Measurements from ENCODE around the gene TAOK1. TPM values are rescaled to one million over a fixed set of nuclear protein-coding genes. Genes with fewer than 3 reads are reported as not detected.

TAOK1 gene
- total and polyA plus RNA-seq, 2 of the 13 experiments (the other 11 are each of a cell fraction or from before 2014, with no cell fraction given), result 14.1 to 23.0 TPM

- H3K27me3 ChIP-seq (ENCODE audit: control insufficient read depth in 1 of 2, insufficient read depth in 2 of 2, low read length in 2 of 2), result peaks cover 0 to 10% of the 10 kb centered on the region in 2 experiments; a peak in 2 of 5 replicates
- no peaks in the 10 kb centered on the region for H3K9me3 ChIP-seq (ENCODE audit: low read length)
- peak; percentile 99 for FAIRE-seq
- ATAC-seq, result peak; percentile 98
- intact Hi-C loops (cut with micrococcal nuclease; ENCODE audit: unreplicated experiment) (no loop called here), in situ Hi-C loops (cut with HindIII; ENCODE audit: extremely low pct_ligation_motif_present, low pct_unique_long_range_greater_than_20kb) (no loop called here)
- BruUV-seq (replicated peaks), result no TSS peak
- 0% methylated on average over 3 of the region's 3 CpGs for WGBS (ENCODE audit: low lambda C conversion rate)
- H2AFZ ChIP-seq (ENCODE audit: low read length), result no peak overlapping the region
- CTCF ChIA-PET (ENCODE audit: low intra/inter-chr PET ratio, low total read pairs), result no interaction called here
- H3K4me1 ChIP-seq (ENCODE audit: insufficient read depth, low read length), result peaks cover 39% of the 10 kb centered on the region
- H4K20me1 ChIP-seq (ENCODE audit: insufficient read depth, low read length), result no peaks in the 10 kb centered on the region
- H3K4me3 ChIP-seq (replicated peaks in 1 of 3; ENCODE audit: insufficient read depth in 1 of 3, low read depth in 2 of 3, low read length in 3 of 3), result peak overlapping the region in 1 of 3 experiments; percentile 2; a peak in 1 of 6 replicates
- no peaks in the 10 kb centered on the region; a peak in 1 of 5 replicates for H3K36me3 ChIP-seq (replicated peaks in 1 of 2; ENCODE audit: control insufficient read depth in 1 of 2, insufficient read depth in 2 of 2, low read length in 2 of 2)
- POLR2A ChIA-PET, result interaction anchor here (2.1 kb wide), 1 partner anchor 11 kb away, joined by 24 read pairs; the partner anchor contains the start of gene ABHD15
- DNase-seq (ENCODE audit: low spot score), result peak; percentile 92
- no peak overlapping the region for H3K27ac ChIP-seq (ENCODE audit: extremely low read length, insufficient read depth, low read length)
- no peak overlapping the region for H3K9ac ChIP-seq (ENCODE audit: insufficient read depth, low read depth, low read length)
- H3K4me2 ChIP-seq (ENCODE audit: low read depth, low read length), result peak overlapping the region; percentile 41
- H3K79me2 ChIP-seq (ENCODE audit: insufficient read depth, low read length), result no peaks in the 10 kb centered on the region
- 0 out of 4 replicates have a peak, but pooled peaks of 1 of the 2 experiments have one; percentile 14 for TF ChIP-seq EP300 (IDR thresholded peaks at IDR 0.05; ENCODE audit: low read depth in 2 of 2, low read length in 2 of 2)
- TF ChIP-seq EP300 (CRISPR knock-in tag; IDR thresholded peaks at IDR 0.05; ENCODE audit: borderline replicate concordance), result no peak
- TF ChIP-seq, protein P1, sequence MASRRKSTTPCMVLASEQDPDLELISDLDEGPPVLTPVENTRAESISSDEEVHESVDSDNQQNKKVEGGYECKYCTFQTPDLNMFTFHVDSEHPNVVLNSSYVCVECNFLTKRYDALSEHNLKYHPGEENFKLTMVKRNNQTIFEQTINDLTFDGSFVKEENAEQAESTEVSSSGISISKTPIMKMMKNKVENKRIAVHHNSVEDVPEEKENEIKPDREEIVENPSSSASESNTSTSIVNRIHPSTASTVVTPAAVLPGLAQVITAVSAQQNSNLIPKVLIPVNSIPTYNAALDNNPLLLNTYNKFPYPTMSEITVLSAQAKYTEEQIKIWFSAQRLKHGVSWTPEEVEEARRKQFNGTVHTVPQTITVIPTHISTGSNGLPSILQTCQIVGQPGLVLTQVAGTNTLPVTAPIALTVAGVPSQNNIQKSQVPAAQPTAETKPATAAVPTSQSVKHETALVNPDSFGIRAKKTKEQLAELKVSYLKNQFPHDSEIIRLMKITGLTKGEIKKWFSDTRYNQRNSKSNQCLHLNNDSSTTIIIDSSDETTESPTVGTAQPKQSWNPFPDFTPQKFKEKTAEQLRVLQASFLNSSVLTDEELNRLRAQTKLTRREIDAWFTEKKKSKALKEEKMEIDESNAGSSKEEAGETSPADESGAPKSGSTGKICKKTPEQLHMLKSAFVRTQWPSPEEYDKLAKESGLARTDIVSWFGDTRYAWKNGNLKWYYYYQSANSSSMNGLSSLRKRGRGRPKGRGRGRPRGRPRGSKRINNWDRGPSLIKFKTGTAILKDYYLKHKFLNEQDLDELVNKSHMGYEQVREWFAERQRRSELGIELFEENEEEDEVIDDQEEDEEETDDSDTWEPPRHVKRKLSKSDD (CRISPR knock-in tag; IDR thresholded peaks at IDR 0.05; ENCODE audit: low read depth), result no peak
- peak; percentile 77; the same call in 1 of the 2 replicates for TF ChIP-seq MIXL1 (CRISPR knock-in tag; IDR thresholded peaks at IDR 0.05)
- peak; percentile 93 for TF ChIP-seq HHEX (CRISPR knock-in tag; IDR thresholded peaks at IDR 0.05)
- no peak for TF ChIP-seq CC2D1A (CRISPR knock-in tag; IDR thresholded peaks at IDR 0.05)
- TF ChIP-seq NPAS2 (CRISPR knock-in tag; IDR thresholded peaks at IDR 0.05; ENCODE audit: borderline replicate concordance), result no peak
- TF ChIP-seq THRA (CRISPR knock-in tag; IDR thresholded peaks at IDR 0.05; ENCODE audit: borderline replicate concordance), result peak; percentile 82; the same call in 1 of the 2 replicates
- TF ChIP-seq ZNF605 (CRISPR knock-in tag; IDR thresholded peaks at IDR 0.05), result no peak
- peak; percentile 71; the same call in 1 of the 2 replicates for TF ChIP-seq DRAP1 (CRISPR knock-in tag; IDR thresholded peaks at IDR 0.05)
- TF ChIP-seq FOXP1 (IDR thresholded peaks at IDR 0.05), result no peak
- peak; percentile 78 for TF ChIP-seq FOXP1 (CRISPR knock-in tag; IDR thresholded peaks at IDR 0.05)
- TF ChIP-seq AFF4 (CRISPR knock-in tag; IDR thresholded peaks at IDR 0.05), result no peak
- peak; percentile 58; the same call in 1 of the 2 replicates for TF ChIP-seq MED1 (CRISPR knock-in tag; IDR thresholded peaks at IDR 0.05)
- TF ChIP-seq TEAD3 (CRISPR knock-in tag; optimal IDR thresholded peaks at IDR 0.05; ENCODE audit: borderline replicate concordance), result peak; percentile 82
- no peak for TF ChIP-seq NR2C2 (CRISPR knock-in tag; IDR thresholded peaks at IDR 0.05; ENCODE audit: borderline replicate concordance)
- no peak for TF ChIP-seq PTBP1 (IDR thresholded peaks at IDR 0.05; ENCODE audit: low read depth, low read length, poor library complexity, severe bottlenecking)
- TF ChIP-seq ZNF205 (CRISPR knock-in tag; IDR thresholded peaks at IDR 0.05), result 0 out of 2 replicates have a peak, but pooled peaks have one; percentile 39
- TF ChIP-seq RFX1 (IDR thresholded peaks at IDR 0.05), result no peak
Observed at GRCh38 chr17:29555840-29556239, 165.7 kb downstream of the TAOK1 start.

Measured in HepG2 (cell line).